ENCODE results near the gene ISOC1.

The ISOC1 gene

DNA sequence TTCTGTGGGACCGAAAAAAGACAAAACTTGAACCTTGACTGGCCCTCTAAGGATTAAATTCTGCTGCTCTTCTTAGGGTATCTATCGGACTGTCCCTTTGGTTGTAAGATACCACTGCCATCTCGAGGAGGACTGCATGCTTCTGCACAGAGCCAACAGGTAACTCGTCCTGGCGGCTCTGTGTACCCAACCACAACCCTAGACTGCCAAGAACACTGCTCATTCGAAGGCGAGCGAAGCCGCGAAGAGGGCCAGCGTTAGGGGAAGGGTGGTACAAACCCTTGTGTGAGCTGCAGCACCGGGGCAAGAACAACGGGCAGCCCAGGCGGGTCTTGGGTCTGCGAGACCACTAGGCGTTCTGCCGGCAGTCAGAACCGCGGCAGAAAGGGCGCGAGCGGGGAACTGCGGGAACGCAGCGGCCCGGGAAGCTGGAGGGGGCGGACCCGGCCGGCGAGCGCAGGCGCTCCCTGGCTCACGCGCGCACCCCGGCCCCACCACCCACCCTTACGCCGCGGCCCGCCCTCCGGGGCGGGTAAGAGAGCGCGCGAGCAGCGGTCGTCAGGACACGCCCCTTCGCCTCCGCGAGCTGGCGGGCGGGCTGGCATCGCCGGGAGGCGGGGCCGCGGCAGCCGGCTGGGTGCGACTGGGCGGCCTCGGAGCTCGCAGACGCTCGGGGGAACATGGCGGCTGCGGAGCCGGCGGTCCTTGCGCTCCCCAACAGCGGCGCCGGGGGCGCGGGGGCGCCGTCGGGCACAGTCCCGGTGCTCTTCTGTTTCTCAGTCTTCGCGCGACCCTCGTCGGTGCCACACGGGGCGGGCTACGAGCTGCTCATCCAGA lies at the start of gene ISOC1:
ISOC1 (plus strand) TSS at position 663 of the 837 bp plus-strand sequence; CDS start at position 681, 18 bp downstream.
- peak; percentile 75 to 86 for DNase-seq (ENCODE audit: low read depth in 2 of 2, low spot score in 1 of 2)

DNA sequence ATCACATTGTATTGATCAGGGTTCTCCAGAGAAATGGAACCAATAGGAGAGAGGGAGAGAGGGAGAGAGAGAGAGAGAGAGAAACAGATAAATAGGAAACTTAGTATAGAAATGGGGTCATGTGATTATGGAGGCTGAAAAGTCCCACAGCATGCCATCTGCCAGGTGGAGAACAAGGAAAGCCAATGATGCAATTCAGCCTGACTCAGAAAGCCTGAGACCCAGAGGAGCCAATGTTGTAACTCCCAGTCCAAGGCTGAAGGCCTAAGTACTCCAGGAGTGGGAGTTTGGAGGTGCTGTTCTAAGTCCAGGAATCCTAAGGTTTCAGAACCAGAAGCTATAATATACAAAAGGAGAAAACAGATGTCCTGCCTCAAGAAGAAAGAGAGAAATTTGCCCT lies 48.4 kb upstream of the ISOC1 start:
- no peak for DNase-seq (ENCODE audit: low read depth in 2 of 2, low spot score in 1 of 2)

DNA sequence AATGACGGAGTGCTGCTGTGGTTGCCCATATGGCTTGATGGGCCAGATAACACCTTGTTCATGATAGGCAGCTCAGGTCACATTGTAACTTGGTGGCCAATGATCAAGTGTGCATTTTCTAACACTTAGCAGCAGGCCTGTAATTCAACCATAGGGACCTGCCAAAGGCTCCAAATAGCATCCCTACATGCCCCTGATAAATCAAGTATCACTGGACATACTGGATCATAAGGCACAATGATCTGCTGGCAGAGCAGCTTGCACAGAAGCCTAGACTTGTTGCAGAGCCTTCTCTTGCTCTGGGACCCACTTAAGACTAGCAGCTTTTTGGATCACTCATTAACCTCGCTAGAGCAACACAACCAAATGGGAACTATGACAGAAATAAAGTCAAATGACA lies 46.0 kb upstream of the ISOC1 start:
- DNase-seq (ENCODE audit: low read depth in 2 of 2, low spot score in 1 of 2) = no peak

DNA sequence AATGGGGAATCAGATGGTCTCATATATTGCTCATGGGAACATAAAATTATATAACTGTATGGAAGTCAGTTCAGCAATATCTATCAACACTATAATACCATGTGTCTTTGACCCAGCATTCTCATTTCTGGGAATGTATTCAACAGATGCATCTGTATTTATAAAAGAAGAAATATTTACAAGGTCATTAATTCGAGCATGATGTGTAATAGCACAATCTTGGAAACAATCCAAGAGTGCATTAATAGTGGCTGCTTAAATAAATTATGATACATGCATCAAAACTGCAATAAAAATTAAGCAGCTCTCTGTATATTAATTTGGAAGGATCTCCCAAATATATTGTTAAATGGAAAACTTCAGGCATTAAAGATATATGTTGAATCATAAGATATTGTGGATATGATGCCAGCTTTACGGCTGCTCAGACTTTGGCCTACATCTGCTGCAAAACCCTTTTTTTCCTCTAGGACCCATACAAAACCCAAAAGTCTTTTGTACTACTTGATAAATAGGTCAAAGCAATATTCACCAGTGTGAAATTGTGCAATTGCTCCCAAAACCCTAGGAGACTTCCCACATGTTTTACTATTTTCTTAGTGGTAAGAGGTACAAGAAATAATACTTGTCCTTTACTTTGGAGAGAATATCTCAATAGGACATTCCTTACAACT lies 45.3 kb upstream of the ISOC1 start:
- DNase-seq (ENCODE audit: low read depth in 2 of 2, low spot score in 1 of 2) = no peak

DNA sequence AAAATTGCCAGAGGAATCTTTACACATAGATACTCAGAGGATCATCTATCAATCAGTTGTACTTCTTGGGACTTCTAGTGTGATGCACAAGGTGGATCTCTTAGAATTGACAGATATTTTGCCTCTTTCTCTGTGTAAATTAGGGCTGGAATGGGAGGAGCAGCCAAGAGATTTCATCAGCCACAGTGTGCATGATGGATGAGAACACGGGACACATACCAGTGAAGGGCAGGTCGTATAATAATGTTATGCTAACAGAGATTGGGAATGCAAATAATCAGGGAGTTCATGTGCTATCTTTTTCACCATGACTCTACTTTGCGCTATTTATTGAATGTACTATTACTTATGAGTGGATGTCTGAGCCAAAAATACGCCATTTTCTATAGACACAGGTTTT lies 43.3 kb upstream of the ISOC1 start:
- no peak for DNase-seq (ENCODE audit: low read depth in 2 of 2, low spot score in 1 of 2)

DNA sequence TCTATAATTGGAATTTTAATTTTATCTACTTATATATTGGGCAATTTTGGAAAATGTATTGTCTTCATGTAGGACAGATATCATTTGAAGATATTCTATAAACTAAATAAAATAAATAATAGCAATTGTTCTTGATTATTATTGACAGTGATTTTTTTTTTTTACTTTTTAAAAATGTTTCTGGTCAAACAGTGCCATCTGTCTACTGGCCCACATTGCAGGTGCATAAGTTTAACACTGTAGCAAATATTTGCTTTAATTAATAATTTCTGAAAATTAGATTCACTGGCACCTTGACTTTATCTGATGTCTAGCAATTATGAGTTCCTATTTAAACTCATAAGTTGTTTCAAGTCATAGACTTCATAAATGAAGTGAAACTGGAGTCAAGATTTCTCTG lies 41.1 kb upstream of the ISOC1 start:
- no peak for DNase-seq (ENCODE audit: low read depth in 2 of 2, low spot score in 1 of 2)

DNA sequence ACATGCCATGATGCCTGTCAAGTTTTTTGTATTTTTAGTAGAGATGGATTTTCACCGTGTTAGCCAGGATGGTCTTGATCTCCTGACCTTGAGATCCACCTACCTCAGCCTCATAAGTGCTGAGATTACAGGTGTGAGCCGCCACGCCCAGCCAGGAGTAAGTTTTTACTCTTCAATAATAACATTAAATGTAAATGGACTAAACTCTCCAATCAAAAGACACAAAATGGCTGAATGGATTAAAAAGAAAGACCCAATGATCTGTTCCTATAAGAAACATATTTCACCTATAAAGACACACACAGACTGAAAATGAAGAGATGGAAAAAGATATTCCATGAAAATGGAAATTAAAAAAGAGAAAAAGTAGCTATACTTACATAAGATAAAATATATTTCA lies 37.2 kb upstream of the ISOC1 start:
- DNase-seq (ENCODE audit: low read depth in 2 of 2, low spot score in 1 of 2) = no peak

DNA sequence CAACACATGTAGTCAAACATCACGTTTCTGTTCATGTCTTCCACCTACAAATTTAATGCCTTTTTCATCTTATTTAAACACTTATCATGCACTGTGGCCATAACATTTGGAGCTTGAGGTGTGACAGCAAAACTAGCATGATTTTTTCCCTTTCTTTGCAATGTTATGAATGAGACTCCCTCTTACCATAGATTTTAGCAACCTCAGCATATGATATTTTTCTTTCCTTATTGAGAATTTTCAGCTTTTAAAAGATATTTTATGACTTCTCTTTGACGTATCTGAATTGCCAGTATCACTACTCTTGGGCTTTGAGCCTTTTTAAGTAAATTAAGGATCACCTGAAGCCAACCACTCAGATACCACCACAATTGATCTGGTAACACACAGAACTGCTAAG lies 32.7 kb upstream of the ISOC1 start:
- DNase-seq (ENCODE audit: low read depth in 2 of 2, low spot score in 1 of 2) = no peak

DNA sequence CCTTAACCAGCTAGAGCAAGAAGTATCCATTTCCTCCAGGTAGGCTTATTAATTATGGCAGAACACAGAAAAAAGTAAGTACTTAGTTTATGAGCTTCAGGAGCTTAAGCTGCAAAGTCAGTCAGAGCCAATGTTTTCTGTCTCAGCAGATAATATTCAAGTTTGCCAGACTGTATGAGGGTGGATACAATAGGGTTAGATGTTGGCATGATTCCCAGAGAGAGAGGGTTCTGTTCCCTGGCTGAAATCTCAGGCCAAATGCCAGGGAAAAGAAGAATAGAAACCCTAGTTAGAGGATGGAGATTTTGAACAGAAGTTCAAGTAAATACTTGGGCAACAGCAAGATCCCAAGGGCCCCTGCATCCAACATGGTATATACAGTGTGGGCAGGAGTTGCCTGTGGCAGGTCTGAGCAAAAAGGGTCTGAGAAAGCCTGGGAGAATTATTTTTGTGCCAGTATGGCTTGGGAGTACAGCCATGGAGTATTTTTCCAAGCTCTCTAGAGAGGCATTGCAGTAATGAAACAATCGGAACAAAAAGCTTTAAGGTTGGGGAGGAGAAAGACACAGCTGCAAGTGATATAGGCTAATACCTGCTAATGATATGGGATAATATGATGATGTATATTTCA lies 31.0 kb upstream of the ISOC1 start:
- DNase-seq (ENCODE audit: low read depth in 2 of 2, low spot score in 1 of 2) = no peak

DNA sequence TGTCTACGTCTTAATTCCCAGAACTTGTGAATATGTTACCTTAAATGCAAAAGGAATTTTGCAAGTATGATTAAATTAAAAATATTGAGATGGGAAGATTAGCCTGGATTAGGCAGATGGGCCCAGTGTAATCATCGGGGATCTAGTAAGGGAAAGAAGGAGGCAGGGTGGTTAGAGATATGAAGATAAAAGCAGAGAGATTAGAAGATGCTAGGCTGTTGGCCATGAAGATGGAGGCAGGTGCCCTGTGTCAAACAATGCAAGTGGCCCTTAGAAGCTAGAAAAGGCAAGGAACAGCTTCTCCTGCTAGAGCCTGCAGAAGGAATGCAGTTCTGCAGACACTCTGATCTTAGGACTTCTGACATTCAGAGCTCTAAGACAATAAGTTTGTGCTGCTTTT lies 28.8 kb upstream of the ISOC1 start:
- DNase-seq (ENCODE audit: low read depth in 2 of 2, low spot score in 1 of 2) = no peak

DNA sequence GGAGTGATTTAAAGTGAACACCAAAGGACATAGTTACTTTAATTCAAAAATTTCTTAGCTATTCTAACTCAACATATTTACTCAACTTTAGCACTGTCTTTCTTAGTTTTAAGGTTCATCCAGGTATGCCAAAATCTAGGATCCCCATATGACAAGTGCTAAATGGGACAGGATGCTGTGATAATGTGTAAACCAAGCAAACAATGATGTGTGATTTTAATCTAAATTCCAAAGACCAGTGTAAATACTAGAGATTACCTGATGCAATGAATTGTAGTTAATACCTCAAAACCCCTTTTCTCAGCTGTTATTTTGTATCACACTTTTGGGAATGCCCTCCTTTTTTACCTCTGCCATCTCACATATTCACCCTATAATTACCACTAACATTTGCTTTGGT lies 26.8 kb upstream of the ISOC1 start:
- no peak for DNase-seq (ENCODE audit: low read depth in 2 of 2, low spot score in 1 of 2)

DNA sequence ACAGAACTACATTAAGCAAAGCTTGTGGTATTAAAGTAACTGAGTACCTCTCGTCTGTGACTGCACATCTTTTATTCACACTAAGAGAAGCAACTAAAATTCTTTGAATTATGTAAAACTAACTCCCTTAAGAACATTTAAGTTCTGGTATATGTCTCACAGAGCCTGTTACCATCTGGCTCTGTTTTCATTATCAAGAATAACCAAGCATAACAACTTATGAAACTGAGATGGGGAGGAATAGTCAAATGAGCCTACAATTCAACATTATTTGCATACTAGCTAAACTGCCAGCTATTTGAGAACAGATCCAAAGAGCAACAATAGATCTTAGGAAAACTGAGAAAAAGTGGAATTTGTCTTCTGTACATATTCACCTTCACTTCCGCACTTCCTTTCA lies 25.3 kb upstream of the ISOC1 start:
- DNase-seq (ENCODE audit: low read depth in 2 of 2, low spot score in 1 of 2) = no peak

DNA sequence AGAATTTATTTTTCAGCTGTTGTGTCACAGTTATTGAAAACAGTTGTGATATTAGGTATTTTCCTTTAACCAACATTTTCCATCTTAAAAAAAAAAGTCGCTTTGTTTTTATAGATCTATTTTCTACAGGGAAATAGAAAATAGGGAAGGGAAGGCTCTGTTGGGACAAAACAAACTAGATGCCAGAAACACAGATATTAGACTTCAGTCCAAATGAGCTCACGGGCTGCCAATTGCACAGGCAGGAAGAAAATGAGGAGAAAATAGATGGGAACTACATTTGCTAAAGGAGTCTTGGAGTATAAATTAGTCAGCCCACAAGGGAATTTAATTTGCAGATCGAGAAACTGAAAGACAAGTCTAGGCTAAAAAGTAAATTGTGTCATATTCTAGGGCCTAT lies 21.4 kb upstream of the ISOC1 start:
- DNase-seq (ENCODE audit: low read depth in 2 of 2, low spot score in 1 of 2) = no peak

DNA sequence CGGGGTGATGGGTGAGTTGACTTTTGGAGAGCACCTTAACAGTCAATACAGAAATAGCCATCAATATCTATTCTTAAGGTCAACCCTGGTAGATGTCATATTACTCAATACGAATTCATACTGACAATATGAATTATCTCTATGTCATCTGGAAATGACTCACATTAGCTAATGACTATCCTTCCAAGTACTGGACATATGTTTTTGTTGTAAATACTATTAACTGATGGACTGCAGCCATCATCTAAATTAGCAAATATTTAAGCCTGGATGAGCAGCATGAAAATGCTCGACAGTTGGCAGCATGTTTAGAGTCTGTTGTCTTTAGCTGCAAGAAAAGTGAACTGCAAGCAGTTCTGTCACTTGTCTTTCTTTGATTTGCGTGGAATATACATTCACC lies 19.6 kb upstream of the ISOC1 start:
- DNase-seq (ENCODE audit: low read depth in 2 of 2, low spot score in 1 of 2) = no peak

DNA sequence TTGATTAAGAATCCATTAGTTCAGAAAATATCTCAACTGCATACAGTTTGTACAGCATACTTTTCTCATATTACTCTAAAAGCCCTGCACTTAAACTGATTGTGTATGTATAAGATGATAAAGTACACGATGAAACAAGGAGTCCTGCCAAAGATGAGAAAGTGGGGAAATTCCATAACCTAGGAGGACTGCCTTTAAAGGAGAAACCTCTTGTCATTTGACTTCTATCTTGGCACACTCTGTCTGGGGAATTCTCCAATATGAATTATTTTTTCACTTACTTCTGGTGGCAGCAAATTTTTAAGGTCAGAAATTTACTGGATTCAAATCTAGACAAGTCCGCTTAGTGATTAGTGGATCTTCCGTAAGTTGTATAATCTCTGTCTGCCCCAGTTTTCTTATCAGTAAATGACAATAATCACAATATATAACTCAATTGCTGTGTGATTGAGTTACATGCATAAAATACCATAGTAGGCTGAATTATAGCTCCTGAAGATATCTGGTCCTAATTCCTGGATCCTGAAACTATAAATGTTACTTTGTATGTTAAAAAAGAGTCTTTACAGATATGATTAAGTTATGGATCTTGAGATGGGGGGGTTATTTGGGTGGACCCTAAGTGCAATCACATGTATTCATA lies 17.0 kb upstream of the ISOC1 start:
- no peak for DNase-seq (ENCODE audit: low read depth in 2 of 2, low spot score in 1 of 2)

DNA sequence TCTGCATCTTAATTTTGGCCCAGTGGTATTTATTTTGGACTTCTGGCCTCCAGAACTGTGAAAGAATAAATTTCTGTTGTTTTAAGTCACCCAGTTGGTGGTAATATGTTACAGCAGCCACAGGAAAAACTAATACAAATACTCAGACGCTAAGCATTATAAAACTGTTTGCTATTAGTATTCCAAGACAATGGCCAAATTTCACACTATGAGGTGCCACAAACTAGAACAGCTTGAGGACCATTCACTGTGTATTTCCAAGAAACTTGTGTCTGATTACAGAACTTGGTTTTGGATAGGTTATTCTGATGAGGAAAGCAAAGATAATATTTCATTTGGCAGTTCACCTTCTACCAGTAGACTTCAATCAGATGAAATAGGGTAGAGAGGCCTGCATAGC lies 16.3 kb upstream of the ISOC1 start:
- no peak for DNase-seq (ENCODE audit: low read depth in 2 of 2, low spot score in 1 of 2)

DNA sequence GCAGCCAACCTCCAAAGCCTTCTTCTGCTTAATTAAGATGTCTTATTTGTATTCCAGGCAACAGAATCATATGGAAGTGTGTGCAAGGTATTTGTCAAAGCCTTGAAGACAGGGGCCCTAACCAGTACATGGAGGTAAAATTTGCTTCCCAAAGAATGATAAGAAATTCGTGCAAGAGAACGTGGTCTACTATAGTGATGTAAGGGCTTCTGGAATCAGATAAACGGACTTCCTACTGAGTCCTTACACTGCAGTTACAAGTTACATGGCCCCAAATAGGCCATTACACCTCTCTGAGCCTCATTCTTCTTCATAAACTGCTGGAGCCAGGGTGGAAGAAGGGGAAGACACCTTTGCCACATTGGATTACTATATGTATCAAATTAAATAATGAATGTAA lies 15.9 kb upstream of the ISOC1 start:
- DNase-seq (ENCODE audit: low read depth in 2 of 2, low spot score in 1 of 2) = no peak

DNA sequence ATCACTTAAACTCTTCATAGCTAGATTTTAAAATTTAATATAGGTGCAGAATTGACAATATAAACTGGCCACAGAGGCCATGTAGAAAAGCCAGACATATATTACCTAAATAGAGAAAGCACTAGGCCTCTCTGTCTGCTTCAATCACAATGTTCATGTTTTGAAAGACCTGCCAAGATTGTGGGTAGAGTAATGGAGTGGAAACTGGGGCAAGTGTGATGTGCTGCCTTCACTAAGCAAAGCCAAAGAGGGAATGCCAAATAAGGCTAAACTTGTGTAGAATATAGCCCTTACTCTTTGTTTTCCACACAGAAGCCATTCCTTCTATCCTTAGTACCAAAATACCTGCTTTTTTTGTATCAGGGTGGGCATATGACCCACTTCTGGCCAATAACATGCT lies 15.1 kb upstream of the ISOC1 start:
- DNase-seq (ENCODE audit: low read depth in 2 of 2, low spot score in 1 of 2) = no peak

DNA sequence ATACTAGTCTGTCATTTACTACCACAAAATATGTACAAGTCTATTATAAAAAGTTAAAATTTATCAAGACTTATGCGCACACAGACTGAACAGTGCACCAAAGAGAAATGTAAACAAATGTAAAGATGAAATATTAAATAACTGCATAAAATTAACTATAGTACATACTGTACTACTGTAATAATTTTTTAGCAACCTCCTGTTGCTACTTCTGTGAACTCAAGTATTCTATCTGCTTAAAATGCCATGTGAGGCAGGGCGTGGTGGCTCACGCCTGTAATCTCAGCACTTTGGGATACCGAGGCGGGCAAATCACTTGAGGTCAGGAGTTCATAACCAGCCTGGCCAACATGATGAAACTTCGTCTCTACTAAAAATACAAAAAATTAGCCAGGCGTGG lies 13.8 kb upstream of the ISOC1 start:
- DNase-seq (ENCODE audit: low read depth in 2 of 2, low spot score in 1 of 2) = no peak

DNA sequence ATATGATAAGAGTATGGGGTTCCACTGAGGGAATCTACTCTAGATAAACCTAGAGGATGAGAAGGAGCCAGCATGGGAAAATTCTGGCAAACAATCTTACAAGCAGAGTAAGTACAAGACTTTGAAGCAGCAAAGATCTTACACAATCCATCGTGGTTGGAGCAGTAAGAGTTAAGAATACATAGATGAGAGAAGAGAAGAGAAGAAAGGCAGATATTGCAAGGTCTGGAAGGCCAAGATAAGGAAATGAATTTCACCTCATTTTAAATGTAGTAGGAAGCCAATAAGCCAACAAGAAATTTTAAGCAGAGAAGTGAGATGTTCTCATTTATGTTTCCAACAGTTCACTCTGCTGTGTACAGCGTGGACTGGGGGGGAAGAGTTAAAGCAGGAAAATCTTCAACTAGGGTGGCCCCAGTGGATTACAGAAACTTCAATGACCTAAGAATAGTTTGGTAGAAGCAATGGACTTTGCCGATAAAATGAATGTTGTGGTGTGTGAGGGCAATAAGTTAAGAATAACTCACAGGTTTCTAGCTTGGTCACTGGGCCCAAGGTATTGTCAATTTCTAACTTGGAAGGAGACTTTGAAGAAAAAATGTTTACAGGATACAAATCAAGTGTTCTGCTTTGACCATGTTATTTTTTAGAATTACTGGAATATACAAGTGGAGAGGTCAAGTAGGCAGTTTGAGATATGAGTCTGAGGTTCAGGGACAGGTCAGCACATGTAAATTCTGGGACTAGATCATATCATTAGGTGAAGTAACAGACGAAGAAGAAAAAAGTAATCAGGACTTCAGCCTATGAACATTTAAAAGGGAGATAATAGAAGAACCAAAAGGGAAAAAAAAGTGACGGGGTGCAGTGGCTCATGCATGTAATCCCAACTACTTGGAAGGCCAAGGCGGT lies 12.1 kb upstream of the ISOC1 start:
- no peak for DNase-seq (ENCODE audit: low read depth in 2 of 2, low spot score in 1 of 2)
